GM10847 (cell line): ENCODE data around the gene MSH2.

Source experiments
- POLR2A ChIP-seq: IDR thresholded peaks from 2 replicates; pipeline ENCODE4 v1.6.1; 2011; ENCODE audit not compliant: insufficient read length; ENCODE audit errors: extremely low read depth

The MSH2 gene

DNA sequence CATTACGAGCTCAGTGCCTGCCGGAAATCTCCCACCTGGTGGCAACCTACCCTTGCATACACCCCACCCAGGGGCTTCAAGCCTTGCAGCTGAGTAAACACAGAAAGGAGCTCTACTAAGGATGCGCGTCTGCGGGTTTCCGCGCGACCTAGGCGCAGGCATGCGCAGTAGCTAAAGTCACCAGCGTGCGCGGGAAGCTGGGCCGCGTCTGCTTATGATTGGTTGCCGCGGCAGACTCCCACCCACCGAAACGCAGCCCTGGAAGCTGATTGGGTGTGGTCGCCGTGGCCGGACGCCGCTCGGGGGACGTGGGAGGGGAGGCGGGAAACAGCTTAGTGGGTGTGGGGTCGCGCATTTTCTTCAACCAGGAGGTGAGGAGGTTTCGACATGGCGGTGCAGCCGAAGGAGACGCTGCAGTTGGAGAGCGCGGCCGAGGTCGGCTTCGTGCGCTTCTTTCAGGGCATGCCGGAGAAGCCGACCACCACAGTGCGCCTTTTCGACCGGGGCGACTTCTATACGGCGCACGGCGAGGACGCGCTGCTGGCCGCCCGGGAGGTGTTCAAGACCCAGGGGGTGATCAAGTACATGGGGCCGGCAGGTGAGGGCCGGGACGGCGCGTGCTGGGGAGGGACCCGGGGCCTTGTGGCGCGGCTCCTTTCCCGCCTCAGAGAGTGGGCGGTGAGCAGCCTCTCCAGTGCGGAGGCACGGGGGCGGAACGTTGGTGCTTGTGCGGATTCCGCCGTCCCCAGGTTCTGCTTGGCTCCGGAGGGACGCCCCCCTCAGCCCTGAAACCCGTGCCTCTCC lies at the start of gene MSH2:
Gene MSH2, plus strand, starts transcription at position 352 of the 804 bp plus-strand sequence. Its CDS starts 36 bp downstream, at position 388.
- TF ChIP-seq POLR2A, result peak; percentile 54

- no peak for TF ChIP-seq POLR2A
These were observed 48.7 kb upstream of the MSH2 start for GRCh38 chr2:47354013-47354847.

GRCh38 chr2:47354848-47355204 lies 48.1 kb upstream of the MSH2 start:
- no peak for TF ChIP-seq POLR2A

DNA sequence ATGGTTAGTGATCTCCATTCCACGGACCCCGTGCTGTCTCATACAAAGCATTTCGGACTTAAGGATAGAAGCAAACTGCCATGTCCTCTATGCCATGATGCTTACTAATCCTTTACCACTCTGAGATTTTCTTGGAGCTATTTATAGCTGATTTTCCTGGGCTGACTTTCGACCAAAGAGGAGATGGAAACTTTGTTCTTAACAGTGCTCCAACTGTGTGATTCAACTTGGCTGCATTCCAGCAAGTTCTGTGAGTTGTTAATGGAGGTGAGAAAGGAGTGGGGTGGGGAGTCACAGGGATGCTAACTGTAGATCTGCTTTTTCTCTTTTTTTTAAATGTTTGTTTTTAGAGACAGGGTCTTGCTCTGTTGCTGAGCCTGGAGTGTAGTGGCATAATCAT lies 45.5 kb upstream of the MSH2 start:
- TF ChIP-seq POLR2A, result no peak

- TF ChIP-seq POLR2A, result no peak
These were observed 43.5 kb upstream of the MSH2 start for GRCh38 chr2:47359375-47359868.

DNA sequence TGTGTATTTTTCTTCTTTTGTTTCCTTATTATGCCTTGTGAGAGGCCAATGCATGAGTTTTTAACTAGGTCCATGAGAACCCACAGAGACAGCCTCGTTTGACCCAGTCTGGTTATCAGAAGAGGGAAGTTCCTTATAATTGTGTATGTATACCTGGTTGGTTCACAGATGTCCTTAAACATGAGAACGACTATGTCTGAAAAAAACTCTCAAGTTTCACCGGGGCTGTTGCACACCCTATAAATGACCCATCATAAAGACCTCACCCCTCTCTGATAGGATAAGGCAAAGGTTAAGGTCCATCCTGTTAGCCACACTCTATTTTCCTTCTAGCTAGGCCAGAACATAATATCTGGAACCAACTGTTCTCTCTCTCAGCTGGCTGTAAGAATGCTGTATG lies 42.7 kb upstream of the MSH2 start:
- no peak for TF ChIP-seq POLR2A

DNA sequence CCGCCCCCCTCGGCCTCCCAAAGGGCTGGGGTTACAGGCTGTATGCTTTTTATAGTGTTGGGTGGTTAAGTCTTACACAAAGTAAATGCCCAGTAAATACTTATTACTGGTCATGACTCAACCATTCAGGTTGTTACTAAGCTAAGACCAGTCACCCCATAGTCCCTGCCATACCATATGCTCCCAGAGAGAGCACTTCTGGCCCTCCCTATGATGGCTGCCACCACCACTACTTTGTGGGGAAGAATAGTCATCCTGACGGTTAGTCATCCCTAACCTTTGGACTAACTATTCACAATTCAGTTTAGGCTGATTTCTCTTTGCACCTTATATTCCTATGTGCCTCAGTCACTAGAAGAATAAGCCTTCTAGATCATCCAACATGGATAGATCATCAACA lies 42.0 kb upstream of the MSH2 start:
- TF ChIP-seq POLR2A, result no peak

DNA sequence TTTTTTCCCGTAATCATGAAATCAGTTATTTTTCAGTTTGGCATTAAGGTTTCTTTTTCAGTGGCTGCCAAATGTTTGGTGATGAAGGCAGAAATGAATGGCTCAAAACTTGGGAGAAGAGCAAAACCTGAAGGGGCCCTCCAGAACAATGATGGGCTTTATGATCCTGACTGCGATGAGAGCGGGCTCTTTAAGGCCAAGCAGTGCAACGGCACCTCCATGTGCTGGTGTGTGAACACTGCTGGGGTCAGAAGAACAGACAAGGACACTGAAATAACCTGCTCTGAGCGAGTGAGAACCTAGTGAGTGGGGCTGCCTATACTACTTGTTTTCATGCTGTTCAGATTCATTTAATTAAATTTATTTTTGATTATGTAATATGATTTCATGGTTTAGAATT lies 29.2 kb upstream of the MSH2 start:
- no peak for TF ChIP-seq POLR2A

DNA sequence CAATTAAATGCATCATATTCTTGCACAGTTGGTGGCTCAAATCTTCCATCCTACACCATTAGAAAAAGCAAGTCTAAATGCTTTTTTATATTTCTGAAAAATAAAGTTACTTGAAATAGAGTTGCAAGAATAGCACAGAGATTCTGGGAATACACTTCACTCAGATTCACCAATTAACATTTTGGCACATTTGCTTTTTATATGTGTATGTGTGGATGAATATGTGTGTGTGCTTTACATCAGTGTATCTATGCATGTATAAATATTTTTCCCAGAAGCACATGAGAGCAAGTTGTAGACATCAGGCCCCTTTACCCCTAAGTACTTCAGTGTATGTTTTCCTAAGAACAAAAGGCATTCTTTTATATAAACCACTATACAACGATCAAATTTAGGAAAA lies 27.6 kb upstream of the MSH2 start:
- TF ChIP-seq POLR2A, result no peak

DNA sequence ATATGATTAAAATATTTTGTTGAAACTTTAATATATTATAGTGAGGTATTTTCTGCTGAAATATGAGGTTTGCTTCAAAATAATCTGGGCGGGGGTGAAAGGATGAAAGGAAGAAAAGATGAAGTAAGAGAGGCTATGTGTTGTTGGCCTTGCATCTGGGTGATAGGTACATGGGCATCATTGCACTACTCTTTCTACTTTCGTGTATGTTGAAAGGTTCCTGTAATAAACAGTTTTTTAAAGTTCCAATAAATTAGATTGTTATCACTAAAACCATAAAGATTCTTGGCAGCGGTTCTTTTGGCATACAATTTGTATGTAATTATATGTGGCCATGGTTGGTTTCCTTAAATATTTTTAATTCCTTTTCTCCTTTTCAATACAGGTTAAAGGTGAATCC lies 23.6 kb upstream of the MSH2 start:
- no peak for TF ChIP-seq POLR2A

DNA sequence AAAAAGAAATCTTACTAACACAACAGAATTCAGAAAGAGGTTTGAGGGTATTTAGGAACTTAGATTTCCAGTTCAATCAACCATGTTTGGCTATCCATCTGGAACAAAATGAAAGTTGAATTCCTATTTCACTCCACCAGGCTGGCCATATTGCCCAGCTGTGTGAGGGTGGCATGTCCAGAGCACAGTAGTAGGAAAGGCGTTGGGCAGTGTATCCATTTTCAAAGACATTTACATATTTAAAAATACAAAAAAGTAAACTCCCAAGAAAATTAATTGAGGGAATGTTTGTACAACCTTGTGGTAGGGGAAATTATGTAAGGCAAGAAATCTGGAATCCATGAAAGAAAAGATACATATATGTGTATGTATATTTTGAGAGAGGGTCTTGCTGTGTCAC lies 21.5 kb upstream of the MSH2 start:
- TF ChIP-seq POLR2A, result no peak

DNA sequence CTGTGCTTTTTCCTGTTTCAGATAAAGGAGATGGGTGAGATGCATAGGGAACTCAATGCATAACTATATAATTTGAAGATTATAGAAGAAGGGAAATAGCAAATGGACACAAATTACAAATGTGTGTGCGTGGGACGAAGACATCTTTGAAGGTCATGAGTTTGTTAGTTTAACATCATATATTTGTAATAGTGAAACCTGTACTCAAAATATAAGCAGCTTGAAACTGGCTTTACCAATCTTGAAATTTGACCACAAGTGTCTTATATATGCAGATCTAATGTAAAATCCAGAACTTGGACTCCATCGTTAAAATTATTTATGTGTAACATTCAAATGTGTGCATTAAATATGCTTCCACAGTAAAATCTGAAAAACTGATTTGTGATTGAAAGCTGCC lies 16.4 kb upstream of the MSH2 start:
- TF ChIP-seq POLR2A, result no peak

DNA sequence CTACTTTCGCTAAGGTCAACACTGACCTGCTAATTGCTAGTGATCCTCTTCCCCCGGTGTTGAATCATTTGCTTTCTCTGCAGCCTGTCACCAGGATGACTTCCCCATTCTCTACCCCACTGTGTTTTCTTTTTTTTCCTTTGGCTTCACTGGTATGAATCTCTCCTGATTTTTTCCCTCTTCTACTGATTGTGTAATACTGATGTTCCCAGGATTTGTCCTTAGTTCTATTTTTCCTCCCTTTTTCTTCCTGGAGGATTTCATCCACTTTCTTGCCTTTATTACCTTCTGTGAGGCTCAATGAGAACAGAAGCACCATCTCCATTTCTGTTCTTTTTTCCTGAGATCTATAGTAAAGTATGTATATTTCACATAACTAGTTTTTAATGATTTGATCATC lies 14.1 kb upstream of the MSH2 start:
- no peak for TF ChIP-seq POLR2A

- no peak for TF ChIP-seq POLR2A
These were observed 13.3 kb upstream of the MSH2 start for GRCh38 chr2:47389692-47390091.

DNA sequence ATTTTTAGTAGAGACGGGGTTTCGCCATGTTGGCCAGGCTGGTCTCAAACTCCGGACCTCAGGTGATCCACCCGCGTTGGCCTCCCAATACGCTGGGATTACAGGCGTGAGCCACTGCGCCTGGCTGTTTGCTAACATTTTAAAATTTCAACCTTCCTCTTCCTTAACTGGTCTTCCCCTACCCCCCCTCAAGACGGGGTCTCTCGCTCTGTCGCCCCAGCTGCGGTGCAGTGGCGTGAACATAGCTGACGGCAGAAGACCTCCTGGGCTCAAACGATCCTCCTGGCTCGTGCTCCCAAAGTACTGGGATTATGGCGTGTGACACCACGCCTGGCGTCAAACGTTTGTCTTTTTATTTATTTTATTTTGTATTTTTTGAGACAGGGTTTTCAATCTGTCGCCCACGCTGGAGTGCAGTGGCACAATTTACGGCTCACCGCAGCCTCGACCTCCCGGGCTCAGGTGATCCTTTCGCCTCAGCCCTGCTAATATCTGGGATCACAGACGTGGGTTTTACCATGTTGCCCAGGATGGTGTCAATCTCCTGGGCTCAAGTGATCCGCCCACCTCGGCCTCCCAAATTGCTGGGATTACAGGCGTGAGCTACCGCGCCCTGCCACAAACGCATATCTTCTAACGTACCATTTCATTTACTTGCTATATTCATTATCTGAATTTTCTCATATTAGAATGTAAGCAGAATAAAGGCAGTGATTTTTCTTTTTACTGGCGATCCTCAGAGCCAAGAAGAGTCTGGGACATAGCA lies 984 bp upstream of the MSH2 start:
- TF ChIP-seq POLR2A, result no peak

DNA sequence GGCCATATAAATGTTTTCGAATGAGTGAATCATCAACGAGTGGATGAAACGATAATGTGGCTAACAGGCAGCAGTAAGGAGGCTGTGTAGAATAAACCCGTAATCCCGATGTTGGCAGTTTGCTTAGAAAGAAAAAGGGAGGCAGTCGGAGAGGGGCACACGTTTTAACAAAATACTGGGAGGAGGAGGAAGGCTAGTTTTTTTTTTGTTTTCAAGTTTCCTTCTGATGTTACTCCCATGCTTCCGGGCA lies 476 bp upstream of the MSH2 start:
- no peak for TF ChIP-seq POLR2A
